ENCODE measurements around the gene ELP5. TPM values are rescaled to one million over a fixed set of nuclear protein-coding genes. Genes with fewer than 3 reads are reported as not detected.

The ELP5 gene
- total RNA-seq, 4 donors from 2014 or later = 24.9 to 33.3 (median 27.8) TPM

DNA sequence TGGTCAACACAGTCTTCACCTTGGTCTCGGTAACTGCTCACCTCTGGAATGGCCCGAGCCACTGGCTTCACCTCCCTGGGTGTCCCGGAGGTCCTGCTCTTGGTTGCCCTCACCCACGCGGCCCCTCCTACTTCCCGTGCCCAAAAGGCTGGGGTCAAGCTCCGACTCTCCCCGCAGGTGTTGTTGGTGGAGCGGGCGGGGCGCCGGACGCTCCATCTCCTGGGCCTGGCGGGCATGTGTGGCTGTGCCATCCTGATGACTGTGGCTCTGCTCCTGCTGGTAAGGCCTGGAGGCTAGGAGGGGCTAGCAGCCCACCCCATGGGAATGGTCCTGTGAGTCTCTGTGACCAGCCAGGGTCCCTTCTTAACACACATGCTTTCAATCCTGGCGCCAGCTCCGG, 32.9 kb downstream of the ELP5 start:
- 92% methylated on average over 5 of the region's 16 CpGs for WGBS
- DNase-seq (ENCODE audit: extremely low spot score) = no peak
- Histone ChIP-seq H3K27ac (replicated peaks in 1 of 4) (peak overlapping the region; percentile 95 to 98 (median 96)), H3K27me3 (peaks cover 0 to 7% (median 0%) of the 10 kb centered on the region in 4 donors), H3K9me3 (no peaks in the 10 kb centered on the region), H3K36me3 (peaks cover 26 to 44% (median 42%) of the 10 kb centered on the region in 4 donors), H3K4me3 (peak overlapping the region in 2 of 4 donors; percentile 71 to 77), H3K4me1 (peaks cover 47 to 96% (median 93%) of the 10 kb centered on the region in 4 donors)
- TF ChIP-seq POLR2A (IDR thresholded peaks at IDR 0.05; ENCODE audit: low read depth) (no peak), POLR2AphosphoS5 (IDR thresholded peaks at IDR 0.05) (no peak), EP300 (IDR thresholded peaks at IDR 0.05) (no peak)
- TF ChIP-seq, protein P1, sequence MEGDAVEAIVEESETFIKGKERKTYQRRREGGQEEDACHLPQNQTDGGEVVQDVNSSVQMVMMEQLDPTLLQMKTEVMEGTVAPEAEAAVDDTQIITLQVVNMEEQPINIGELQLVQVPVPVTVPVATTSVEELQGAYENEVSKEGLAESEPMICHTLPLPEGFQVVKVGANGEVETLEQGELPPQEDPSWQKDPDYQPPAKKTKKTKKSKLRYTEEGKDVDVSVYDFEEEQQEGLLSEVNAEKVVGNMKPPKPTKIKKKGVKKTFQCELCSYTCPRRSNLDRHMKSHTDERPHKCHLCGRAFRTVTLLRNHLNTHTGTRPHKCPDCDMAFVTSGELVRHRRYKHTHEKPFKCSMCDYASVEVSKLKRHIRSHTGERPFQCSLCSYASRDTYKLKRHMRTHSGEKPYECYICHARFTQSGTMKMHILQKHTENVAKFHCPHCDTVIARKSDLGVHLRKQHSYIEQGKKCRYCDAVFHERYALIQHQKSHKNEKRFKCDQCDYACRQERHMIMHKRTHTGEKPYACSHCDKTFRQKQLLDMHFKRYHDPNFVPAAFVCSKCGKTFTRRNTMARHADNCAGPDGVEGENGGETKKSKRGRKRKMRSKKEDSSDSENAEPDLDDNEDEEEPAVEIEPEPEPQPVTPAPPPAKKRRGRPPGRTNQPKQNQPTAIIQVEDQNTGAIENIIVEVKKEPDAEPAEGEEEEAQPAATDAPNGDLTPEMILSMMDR (IDR thresholded peaks at IDR 0.05) = no peak
- intact Hi-C loops (cut with DNase I) = no loop called here

DNA sequence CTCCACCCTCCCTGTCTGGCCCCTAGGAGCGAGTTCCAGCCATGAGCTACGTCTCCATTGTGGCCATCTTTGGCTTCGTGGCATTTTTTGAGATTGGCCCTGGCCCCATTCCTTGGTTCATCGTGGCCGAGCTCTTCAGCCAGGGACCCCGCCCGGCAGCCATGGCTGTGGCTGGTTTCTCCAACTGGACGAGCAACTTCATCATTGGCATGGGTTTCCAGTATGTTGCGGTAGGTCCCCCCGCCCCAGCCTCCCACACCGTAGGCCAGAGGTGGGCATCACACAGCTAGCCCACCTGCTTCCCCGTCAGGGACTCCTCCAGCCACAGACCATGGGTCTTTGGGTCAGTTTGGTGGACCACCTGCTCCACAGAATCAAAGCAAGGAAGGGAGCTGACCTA, 33.7 kb downstream of the ELP5 start:
- H3K9me3 ChIP-seq = no peaks in the 10 kb centered on the region
- 85% methylated on average over 8 of the region's 12 CpGs for WGBS
- intact Hi-C loops (cut with DNase I) = no loop called here
- peaks cover 53 to 97% (median 94%) of the 10 kb centered on the region in 4 donors for H3K4me1 ChIP-seq
- TF ChIP-seq POLR2AphosphoS5 (IDR thresholded peaks at IDR 0.05) (no peak), POLR2A (IDR thresholded peaks at IDR 0.05; ENCODE audit: low read depth) (no peak), EP300 (IDR thresholded peaks at IDR 0.05) (no peak)
- TF ChIP-seq, protein P1 (IDR thresholded peaks at IDR 0.05) = no peak
- H3K27ac ChIP-seq (replicated peaks in 1 of 4) = peak overlapping the region; percentile 95 to 98 (median 96)
- no peak overlapping the region for H3K4me3 ChIP-seq
- H3K36me3 ChIP-seq = peaks cover 26 to 44% (median 42%) of the 10 kb centered on the region in 4 donors
- peaks cover 0 to 7% (median 0%) of the 10 kb centered on the region in 4 donors for H3K27me3 ChIP-seq
- no peak for DNase-seq (ENCODE audit: extremely low spot score)

- WGBS = 83% methylated on average over 7 of the region's 18 CpGs
- H3K9me3 ChIP-seq = no peaks in the 10 kb centered on the region
- no peak overlapping the region for H3K4me3 ChIP-seq
- H3K36me3 ChIP-seq = peaks cover 19 to 36% (median 33%) of the 10 kb centered on the region in 4 donors
- H3K4me1 ChIP-seq = peaks cover 53 to 100% (median 97%) of the 10 kb centered on the region in 4 donors
- intact Hi-C loops (cut with DNase I) = no loop called here
- peaks cover 0 to 31% (median 4%) of the 10 kb centered on the region in 4 donors for H3K27me3 ChIP-seq
- no peak for TF ChIP-seq EP300 (IDR thresholded peaks at IDR 0.05)
- TF ChIP-seq POLR2A (IDR thresholded peaks at IDR 0.05; ENCODE audit: low read depth) = no peak
- TF ChIP-seq, protein P1 (IDR thresholded peaks at IDR 0.05) = no peak
- TF ChIP-seq POLR2AphosphoS5 (IDR thresholded peaks at IDR 0.05) = peak in 1 of 2 donors; percentile 52
- H3K27ac ChIP-seq (replicated peaks in 1 of 4) = peak overlapping the region; percentile 57 to 96 (median 92)
- DNase-seq (ENCODE audit: extremely low spot score) = no peak
Measured at GRCh38 chr17:7289256-7290032, 37.4 kb downstream of the ELP5 start.

DNA sequence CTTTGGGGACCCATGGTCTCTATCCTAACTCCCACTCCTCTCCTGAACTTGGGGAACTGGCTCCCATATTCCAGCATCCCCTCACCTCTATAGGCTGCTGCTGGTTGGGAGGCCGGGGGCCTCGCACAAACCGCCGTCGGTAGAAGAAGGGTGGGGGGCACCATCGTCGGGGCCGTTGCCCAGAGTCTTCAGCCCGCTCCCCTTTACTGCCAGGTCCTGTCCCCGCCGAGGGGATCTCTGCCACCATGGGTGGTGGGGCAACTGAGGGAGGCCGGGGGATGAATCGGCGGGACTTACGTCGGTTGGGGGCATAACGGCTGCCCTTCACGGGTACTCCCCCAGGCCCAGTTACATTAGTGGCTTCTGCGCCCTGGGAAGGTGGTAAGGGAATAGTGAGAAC, 38.2 kb downstream of the ELP5 start:
- peaks cover 12 to 29% (median 26%) of the 10 kb centered on the region in 4 donors for H3K36me3 ChIP-seq
- H3K4me1 ChIP-seq = peaks cover 55 to 100% (median 97%) of the 10 kb centered on the region in 4 donors
- no peak overlapping the region for H3K4me3 ChIP-seq
- WGBS = 81% methylated on average over 17 of the region's 19 CpGs
- TF ChIP-seq POLR2A (IDR thresholded peaks at IDR 0.05; ENCODE audit: low read depth) = no peak
- peak in 1 of 2 donors; percentile 5 for TF ChIP-seq POLR2AphosphoS5 (IDR thresholded peaks at IDR 0.05)
- H3K9me3 ChIP-seq = no peaks in the 10 kb centered on the region
- intact Hi-C loops (cut with DNase I) = no loop called here
- H3K27ac ChIP-seq (replicated peaks in 1 of 4) = peak overlapping the region; percentile 57 to 96 (median 92)
- H3K27me3 ChIP-seq = peaks cover 0 to 37% (median 4%) of the 10 kb centered on the region in 4 donors
- DNase-seq (ENCODE audit: extremely low spot score) = no peak

GRCh38 chr17:7290685-7291084, 38.7 kb downstream of the ELP5 start:
- Histone ChIP-seq H3K9me3 (no peaks in the 10 kb centered on the region), H3K27me3 (peaks cover 0 to 37% (median 4%) of the 10 kb centered on the region in 4 donors), H3K4me3 (no peak overlapping the region), H3K36me3 (peaks cover 12 to 24% (median 21%) of the 10 kb centered on the region in 4 donors), H3K4me1 (peaks cover 55 to 100% (median 97%) of the 10 kb centered on the region in 4 donors), H3K27ac (replicated peaks in 1 of 4) (peak overlapping the region; percentile 57 to 96 (median 92))
- TF ChIP-seq POLR2A (IDR thresholded peaks at IDR 0.05; ENCODE audit: low read depth) = no peak
- TF ChIP-seq, protein P1 (IDR thresholded peaks at IDR 0.05) = no peak
- TF ChIP-seq POLR2AphosphoS5 (IDR thresholded peaks at IDR 0.05) = peak; percentile 41 to 42
- intact Hi-C loops (cut with DNase I) = no loop called here
- 77% methylated on average over 11 of the region's 11 CpGs for WGBS
- DNase-seq (ENCODE audit: extremely low spot score) = no peak

Data from esophagus muscularis mucosa (tissue), 4 donors.